Breast epithelium (tissue), 3 donors: ENCODE results near the gene EXOSC2.

Source experiments
- CTCF ChIP-seq, 3 donors: fragments of 450-650 bp; IDR thresholded peaks; one replicate each; pipeline ENCODE4 v1.5.1; 2016 to 2017; ENCODE audit warnings: antibody characterized with exemption in 3 of 3, mild to moderate bottlenecking in 3 of 3, moderate library complexity in 3 of 3
- POLR2A ChIP-seq: fragments of 450-650 bp; IDR thresholded peaks from one replicate; pipeline ENCODE4 v1.6.1; 2016; ENCODE audit warnings: antibody characterized with exemption, mild to moderate bottlenecking, moderate library complexity

- no peak for TF ChIP-seq CTCF (IDR thresholded peaks at IDR 0.05)
- no peak for TF ChIP-seq POLR2A
Measured at GRCh38 chr9:130696139-130696650, 2.6 kb downstream of the EXOSC2 start.
